ENCODE measurements around the gene SGMS1.

GRCh38 chr10:50613150-50613549, 10.6 kb downstream of the SGMS1 start:
- no peak for TF ChIP-seq POLR2A (IDR thresholded peaks at IDR 0.05; ENCODE audit: low read depth, low read length)
- no peak for TF ChIP-seq POLR2AphosphoS5 (IDR thresholded peaks at IDR 0.05; ENCODE audit: low read depth, low read length)
- no peak for TF ChIP-seq PAX5 (IDR thresholded peaks at IDR 0.05; ENCODE audit: insufficient read depth, low read length, severe bottlenecking)
- TF ChIP-seq TAF1 (IDR thresholded peaks at IDR 0.05; ENCODE audit: low read depth, low read length), result no peak
- no peak for TF ChIP-seq SPI1 (IDR thresholded peaks at IDR 0.05; ENCODE audit: low read depth, low read length)
- TF ChIP-seq POU2F2 (IDR thresholded peaks at IDR 0.05; ENCODE audit: low read depth, low read length), result no peak

Measured in GM12891 (cell line).